ENCODE results near the gene MGST2. TPM values are rescaled to one million over a fixed set of nuclear protein-coding genes. Genes with fewer than 3 reads are reported as not detected.

The MGST2 gene
- total and polyA plus RNA-seq, 2 experiments from 2014 or later = 4.6 to 19.1 TPM

- TF ChIP-seq, protein P1, sequence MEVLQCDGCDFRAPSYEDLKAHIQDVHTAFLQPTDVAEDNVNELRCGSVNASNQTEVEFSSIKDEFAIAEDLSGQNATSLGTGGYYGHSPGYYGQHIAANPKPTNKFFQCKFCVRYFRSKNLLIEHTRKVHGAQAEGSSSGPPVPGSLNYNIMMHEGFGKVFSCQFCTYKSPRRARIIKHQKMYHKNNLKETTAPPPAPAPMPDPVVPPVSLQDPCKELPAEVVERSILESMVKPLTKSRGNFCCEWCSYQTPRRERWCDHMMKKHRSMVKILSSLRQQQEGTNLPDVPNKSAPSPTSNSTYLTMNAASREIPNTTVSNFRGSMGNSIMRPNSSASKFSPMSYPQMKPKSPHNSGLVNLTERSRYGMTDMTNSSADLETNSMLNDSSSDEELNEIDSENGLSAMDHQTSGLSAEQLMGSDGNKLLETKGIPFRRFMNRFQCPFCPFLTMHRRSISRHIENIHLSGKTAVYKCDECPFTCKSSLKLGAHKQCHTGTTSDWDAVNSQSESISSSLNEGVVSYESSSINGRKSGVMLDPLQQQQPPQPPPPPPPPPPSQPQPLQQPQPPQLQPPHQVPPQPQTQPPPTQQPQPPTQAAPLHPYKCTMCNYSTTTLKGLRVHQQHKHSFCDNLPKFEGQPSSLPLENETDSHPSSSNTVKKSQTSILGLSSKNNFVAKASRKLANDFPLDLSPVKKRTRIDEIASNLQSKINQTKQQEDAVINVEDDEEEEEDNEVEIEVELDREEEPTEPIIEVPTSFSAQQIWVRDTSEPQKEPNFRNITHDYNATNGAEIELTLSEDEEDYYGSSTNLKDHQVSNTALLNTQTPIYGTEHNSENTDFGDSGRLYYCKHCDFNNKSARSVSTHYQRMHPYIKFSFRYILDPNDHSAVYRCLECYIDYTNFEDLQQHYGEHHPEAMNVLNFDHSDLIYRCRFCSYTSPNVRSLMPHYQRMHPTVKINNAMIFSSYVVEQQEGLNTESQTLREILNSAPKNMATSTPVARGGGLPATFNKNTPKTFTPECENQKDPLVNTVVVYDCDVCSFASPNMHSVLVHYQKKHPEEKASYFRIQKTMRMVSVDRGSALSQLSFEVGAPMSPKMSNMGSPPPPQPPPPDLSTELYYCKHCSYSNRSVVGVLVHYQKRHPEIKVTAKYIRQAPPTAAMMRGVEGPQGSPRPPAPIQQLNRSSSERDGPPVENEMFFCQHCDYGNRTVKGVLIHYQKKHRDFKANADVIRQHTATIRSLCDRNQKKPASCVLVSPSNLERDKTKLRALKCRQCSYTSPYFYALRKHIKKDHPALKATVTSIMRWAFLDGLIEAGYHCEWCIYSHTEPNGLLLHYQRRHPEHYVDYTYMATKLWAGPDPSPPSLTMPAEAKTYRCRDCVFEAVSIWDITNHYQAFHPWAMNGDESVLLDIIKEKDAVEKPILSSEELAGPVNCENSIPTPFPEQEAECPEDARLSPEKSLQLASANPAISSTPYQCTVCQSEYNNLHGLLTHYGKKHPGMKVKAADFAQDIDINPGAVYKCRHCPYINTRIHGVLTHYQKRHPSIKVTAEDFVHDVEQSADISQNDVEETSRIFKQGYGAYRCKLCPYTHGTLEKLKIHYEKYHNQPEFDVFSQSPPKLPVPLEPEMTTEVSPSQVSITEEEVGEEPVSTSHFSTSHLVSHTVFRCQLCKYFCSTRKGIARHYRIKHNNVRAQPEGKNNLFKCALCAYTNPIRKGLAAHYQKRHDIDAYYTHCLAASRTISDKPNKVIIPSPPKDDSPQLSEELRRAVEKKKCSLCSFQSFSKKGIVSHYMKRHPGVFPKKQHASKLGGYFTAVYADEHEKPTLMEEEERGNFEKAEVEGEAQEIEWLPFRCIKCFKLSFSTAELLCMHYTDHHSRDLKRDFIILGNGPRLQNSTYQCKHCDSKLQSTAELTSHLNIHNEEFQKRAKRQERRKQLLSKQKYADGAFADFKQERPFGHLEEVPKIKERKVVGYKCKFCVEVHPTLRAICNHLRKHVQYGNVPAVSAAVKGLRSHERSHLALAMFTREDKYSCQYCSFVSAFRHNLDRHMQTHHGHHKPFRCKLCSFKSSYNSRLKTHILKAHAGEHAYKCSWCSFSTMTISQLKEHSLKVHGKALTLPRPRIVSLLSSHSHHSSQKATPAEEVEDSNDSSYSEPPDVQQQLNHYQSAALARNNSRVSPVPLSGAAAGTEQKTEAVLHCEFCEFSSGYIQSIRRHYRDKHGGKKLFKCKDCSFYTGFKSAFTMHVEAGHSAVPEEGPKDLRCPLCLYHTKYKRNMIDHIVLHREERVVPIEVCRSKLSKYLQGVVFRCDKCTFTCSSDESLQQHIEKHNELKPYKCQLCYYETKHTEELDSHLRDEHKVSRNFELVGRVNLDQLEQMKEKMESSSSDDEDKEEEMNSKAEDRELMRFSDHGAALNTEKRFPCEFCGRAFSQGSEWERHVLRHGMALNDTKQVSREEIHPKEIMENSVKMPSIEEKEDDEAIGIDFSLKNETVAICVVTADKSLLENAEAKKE (CRISPR knock-in tag; IDR thresholded peaks at IDR 0.05) = no peak
- TF ChIP-seq ZNF331 (CRISPR knock-in tag; IDR thresholded peaks at IDR 0.05; ENCODE audit: low read depth) = no peak
- no peak for TF ChIP-seq POLR2AphosphoS5 (IDR thresholded peaks at IDR 0.05; ENCODE audit: low read depth)
- no peak for TF ChIP-seq STAT1 (IDR thresholded peaks at IDR 0.05; ENCODE audit: unreplicated experiment)
- no peak for TF ChIP-seq EZH2 (IDR thresholded peaks at IDR 0.05; ENCODE audit: low read depth, unreplicated experiment)
- TF ChIP-seq NANOG (IDR thresholded peaks at IDR 0.05; ENCODE audit: borderline replicate concordance) = no peak
- TF ChIP-seq, protein P2, sequence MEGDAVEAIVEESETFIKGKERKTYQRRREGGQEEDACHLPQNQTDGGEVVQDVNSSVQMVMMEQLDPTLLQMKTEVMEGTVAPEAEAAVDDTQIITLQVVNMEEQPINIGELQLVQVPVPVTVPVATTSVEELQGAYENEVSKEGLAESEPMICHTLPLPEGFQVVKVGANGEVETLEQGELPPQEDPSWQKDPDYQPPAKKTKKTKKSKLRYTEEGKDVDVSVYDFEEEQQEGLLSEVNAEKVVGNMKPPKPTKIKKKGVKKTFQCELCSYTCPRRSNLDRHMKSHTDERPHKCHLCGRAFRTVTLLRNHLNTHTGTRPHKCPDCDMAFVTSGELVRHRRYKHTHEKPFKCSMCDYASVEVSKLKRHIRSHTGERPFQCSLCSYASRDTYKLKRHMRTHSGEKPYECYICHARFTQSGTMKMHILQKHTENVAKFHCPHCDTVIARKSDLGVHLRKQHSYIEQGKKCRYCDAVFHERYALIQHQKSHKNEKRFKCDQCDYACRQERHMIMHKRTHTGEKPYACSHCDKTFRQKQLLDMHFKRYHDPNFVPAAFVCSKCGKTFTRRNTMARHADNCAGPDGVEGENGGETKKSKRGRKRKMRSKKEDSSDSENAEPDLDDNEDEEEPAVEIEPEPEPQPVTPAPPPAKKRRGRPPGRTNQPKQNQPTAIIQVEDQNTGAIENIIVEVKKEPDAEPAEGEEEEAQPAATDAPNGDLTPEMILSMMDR (conservative IDR thresholded peaks at IDR 0.05; ENCODE audit: low read depth in 2 of 2) = no peak
- no peak for TF ChIP-seq JUNB (IDR thresholded peaks at IDR 0.05; ENCODE audit: unreplicated experiment)
- TF ChIP-seq CREB1 (CRISPR knock-in tag; IDR thresholded peaks at IDR 0.05; ENCODE audit: low read depth) = no peak
- TF ChIP-seq, protein P3, sequence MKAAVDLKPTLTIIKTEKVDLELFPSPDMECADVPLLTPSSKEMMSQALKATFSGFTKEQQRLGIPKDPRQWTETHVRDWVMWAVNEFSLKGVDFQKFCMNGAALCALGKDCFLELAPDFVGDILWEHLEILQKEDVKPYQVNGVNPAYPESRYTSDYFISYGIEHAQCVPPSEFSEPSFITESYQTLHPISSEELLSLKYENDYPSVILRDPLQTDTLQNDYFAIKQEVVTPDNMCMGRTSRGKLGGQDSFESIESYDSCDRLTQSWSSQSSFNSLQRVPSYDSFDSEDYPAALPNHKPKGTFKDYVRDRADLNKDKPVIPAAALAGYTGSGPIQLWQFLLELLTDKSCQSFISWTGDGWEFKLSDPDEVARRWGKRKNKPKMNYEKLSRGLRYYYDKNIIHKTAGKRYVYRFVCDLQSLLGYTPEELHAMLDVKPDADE (IDR thresholded peaks at IDR 0.05) = no peak
Measured at GRCh38 chr4:139715746-139716391, 50.2 kb downstream of the MGST2 start (continued).

Data from GM23338 (cell line).